ENCODE measurements around the gene MT1H.

DNA sequence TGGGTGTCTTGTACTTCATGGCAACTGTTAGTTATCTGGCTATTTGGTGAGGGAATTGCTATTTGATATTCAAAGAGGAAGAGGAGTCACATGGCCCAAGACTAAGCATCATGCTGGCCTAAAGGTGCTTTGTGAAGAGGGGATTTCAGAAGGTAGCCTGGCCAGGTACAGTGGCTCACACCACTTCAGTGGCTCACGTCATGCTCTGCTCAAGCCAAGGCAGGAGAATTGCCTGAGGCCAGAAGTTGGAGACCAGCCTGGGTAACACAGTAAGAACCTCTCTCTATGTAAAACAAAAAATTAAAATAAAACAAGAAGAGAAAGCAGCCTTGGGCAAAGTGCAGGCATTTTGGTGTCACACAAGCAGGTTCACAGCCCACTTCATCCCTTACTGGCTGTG is 24.3 kb upstream of the MT1H start:
- TF ChIP-seq POLR2A (IDR thresholded peaks at IDR 0.05), result no peak
- TF ChIP-seq, protein P1, sequence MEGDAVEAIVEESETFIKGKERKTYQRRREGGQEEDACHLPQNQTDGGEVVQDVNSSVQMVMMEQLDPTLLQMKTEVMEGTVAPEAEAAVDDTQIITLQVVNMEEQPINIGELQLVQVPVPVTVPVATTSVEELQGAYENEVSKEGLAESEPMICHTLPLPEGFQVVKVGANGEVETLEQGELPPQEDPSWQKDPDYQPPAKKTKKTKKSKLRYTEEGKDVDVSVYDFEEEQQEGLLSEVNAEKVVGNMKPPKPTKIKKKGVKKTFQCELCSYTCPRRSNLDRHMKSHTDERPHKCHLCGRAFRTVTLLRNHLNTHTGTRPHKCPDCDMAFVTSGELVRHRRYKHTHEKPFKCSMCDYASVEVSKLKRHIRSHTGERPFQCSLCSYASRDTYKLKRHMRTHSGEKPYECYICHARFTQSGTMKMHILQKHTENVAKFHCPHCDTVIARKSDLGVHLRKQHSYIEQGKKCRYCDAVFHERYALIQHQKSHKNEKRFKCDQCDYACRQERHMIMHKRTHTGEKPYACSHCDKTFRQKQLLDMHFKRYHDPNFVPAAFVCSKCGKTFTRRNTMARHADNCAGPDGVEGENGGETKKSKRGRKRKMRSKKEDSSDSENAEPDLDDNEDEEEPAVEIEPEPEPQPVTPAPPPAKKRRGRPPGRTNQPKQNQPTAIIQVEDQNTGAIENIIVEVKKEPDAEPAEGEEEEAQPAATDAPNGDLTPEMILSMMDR (IDR thresholded peaks at IDR 0.05), result no peak
